Measurements from ENCODE around the gene ZNF444. TPM values are rescaled to one million over a fixed set of nuclear protein-coding genes. Genes with fewer than 3 reads are reported as not detected.
"Not testable (repeated sequence)": the region's sequence is repeated elsewhere in the genome, so short reads cannot be mapped to it uniquely, and the experiment has no call there.

The ZNF444 gene
- total RNA-seq, 4 donors from 2014 or later = 22.3 to 48.6 (median 41.2) TPM

DNA sequence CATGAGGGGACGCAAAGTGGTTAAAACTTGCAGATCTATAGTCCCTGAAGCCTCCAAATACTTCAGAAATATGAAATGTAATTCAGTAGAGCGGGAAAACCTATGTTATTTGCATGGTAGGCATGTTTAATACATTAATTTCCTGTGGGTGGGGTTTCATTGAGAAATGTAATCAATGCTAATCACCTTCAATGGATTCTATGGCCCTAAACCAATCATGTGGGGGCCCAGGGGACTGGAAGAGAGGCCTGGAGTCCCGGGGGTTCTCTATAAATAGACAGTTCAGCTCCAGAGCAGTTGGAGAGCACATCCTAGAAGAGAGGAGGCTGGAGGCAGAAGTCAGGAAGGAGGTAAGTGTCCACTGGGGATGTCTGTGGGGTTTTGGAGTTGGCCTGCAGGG is 60.9 kb downstream of the ZNF444 start, which contains the start of gene ZSCAN5C:
Gene ZSCAN5C, plus strand, starts transcription at position 301 of the 400 bp plus-strand sequence. CDS start 3,641 bp downstream, outside the sequence.
- WGBS, 2 donors = 53 to 67% methylated on average over 3 of the region's 3 CpGs
- Histone ChIP-seq H3K36me3 (no peaks in the 10 kb centered on the region), H3K4me1 (no peaks in the 10 kb centered on the region), H3K27ac (no peak within 1 kb of the TSS), H3K4me3 (no peak within 1 kb of the TSS), H3K9me3 (no peaks in the 10 kb centered on the region), H3K27me3 (no peaks in the 10 kb centered on the region)
- TF ChIP-seq EP300 (IDR thresholded peaks at IDR 0.05) = no peak
- no peak for TF ChIP-seq POLR2A (IDR thresholded peaks at IDR 0.05)
- TF ChIP-seq, protein P1, sequence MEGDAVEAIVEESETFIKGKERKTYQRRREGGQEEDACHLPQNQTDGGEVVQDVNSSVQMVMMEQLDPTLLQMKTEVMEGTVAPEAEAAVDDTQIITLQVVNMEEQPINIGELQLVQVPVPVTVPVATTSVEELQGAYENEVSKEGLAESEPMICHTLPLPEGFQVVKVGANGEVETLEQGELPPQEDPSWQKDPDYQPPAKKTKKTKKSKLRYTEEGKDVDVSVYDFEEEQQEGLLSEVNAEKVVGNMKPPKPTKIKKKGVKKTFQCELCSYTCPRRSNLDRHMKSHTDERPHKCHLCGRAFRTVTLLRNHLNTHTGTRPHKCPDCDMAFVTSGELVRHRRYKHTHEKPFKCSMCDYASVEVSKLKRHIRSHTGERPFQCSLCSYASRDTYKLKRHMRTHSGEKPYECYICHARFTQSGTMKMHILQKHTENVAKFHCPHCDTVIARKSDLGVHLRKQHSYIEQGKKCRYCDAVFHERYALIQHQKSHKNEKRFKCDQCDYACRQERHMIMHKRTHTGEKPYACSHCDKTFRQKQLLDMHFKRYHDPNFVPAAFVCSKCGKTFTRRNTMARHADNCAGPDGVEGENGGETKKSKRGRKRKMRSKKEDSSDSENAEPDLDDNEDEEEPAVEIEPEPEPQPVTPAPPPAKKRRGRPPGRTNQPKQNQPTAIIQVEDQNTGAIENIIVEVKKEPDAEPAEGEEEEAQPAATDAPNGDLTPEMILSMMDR (IDR thresholded peaks at IDR 0.05) = no peak
- DNase-seq (ENCODE audit: low spot score in 2 of 2) = no peak

DNA sequence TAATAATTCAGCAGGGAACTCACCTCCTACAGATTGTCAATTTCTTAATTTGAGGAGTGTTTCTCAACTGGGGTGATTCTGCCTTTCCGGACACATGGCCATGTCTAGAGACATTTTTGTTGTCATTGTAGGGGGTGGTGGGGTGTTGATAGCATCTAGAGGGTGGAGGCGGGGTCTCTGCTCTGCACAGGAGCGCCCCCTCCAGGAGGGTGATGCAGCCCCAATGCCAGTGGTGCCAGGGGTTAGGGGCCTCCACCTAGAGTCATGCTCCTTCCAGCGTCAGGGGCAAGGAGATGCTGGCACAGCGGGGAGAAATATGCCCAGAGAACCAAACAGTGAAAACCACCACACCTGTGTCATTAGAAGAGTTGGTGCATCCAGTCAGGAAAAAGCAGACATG is 66.5 kb downstream of the ZNF444 start:
- 71 to 81% methylated on average over 5 of the region's 5 CpGs for WGBS, 2 donors
- H3K4me3 ChIP-seq; H3K4me1 ChIP-seq; H3K27ac ChIP-seq; H3K36me3 ChIP-seq; DNase-seq (ENCODE audit: low spot score in 2 of 2); H3K9me3 ChIP-seq; H3K27me3 ChIP-seq: not testable (repeated sequence)

DNA sequence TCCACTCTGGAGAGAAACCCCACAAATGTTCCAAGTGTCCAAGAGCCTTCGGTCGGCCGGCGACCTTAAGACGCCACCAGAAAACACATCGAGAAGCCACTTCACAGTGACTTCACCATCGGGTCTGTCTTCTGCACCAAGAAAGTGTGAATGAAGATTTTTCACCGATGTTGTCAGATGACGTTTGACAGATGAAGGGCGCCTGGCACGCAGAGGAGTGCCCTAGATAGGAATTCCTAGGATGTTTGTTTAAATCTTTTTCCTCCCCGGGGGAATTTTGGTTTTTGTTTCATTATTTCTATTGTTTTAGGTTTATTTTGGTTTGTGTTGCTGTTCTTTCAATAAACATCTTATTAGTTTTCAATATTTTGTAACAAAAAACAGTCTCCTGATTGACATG is 68.0 kb downstream of the ZNF444 start:
- no peak for DNase-seq (ENCODE audit: low spot score in 2 of 2)
- 85% methylated on average over 12 of the region's 12 CpGs for WGBS, 2 donors

DNA sequence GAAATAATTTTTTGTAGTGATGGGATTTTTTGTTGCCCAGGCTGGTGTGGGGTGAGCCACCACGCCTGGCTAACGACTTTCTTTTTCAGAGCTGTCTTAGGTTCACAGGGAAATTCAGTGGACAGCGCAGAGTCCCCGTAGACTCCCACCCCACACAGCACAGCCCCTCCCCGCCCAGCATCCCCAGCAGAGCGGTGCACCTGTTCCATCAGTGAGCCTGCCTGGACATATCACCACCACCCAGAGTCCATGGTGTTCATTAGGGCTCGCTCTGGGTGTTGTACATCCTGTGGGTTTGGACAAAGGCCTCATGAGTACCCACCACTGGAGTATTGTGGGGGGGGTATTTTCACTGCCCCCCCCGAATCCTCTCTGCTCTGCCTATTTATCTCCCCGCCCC is 68.9 kb downstream of the ZNF444 start:
- H3K9me3 ChIP-seq; H3K27ac ChIP-seq; H3K4me1 ChIP-seq; H3K27me3 ChIP-seq; H3K36me3 ChIP-seq; DNase-seq (ENCODE audit: low spot score in 2 of 2); H3K4me3 ChIP-seq: not testable (repeated sequence)
- WGBS, 2 donors = 84 to 88% methylated on average over 9 of the region's 9 CpGs

More for the DNA sequence above, 68.0 kb downstream of the ZNF444 start:
- Histone ChIP-seq H3K4me1 (no peaks in the 10 kb centered on the region), H3K4me3 (no peak overlapping the region), H3K27me3 (no peaks in the 10 kb centered on the region), H3K9me3 (no peaks in the 10 kb centered on the region), H3K27ac (no peak overlapping the region), H3K36me3 (no peaks in the 10 kb centered on the region)
- no peak for TF ChIP-seq POLR2A (IDR thresholded peaks at IDR 0.05)
- TF ChIP-seq EP300 (IDR thresholded peaks at IDR 0.05) = no peak
- TF ChIP-seq, protein P1 (IDR thresholded peaks at IDR 0.05) = no peak

Small RNAs within 50 kb of the gene (small RNA-seq; reads per million reads assigned to genes)
- not detected for gene AC024580.2
- gene RF00019 = not detected

Other genes starting within 250 kb of the ZNF444 start
- not detected for gene NLRP13, start 209.0 kb upstream of the ZNF444 start, total RNA-seq
- gene NLRP8, start 193.5 kb upstream of the ZNF444 start, total RNA-seq = not detected
- gene NLRP5, start 154.5 kb upstream of the ZNF444 start, total RNA-seq = not detected
- gene ZNF787, start 20.0 kb upstream of the ZNF444 start, total RNA-seq = 10 to 100 TPM; 13.6 to 21.6 (median 18.5) TPM
- not detected for gene GALP, start 34.7 kb downstream of the ZNF444 start, total RNA-seq
- not detected for gene ZSCAN5B, start 56.5 kb downstream of the ZNF444 start, total RNA-seq
- gene ZSCAN5C, start 61.0 kb downstream of the ZNF444 start, total RNA-seq = not detected
- gene EDDM13, start 131.5 kb downstream of the ZNF444 start, total RNA-seq = not detected
- gene ZSCAN5A, start 173.6 kb downstream of the ZNF444 start, total RNA-seq = 10 to 100 TPM in 2 of 4 donors, 1 to 10 TPM in 2; 5.1 to 21.3 (median 10.1) TPM

Measured in tibial nerve (tissue), 4 donors.